OCI-LY3 (cell line): Measurements from ENCODE around the gene CAMTA1.

Experiments
- H2AFZ ChIP-seq: fragments of 200-600, 300-600 bp; shearing (Covaris generic); 2 replicates; pipeline ENCODE4 v1.6.0; 2014; ENCODE audit warnings: antibody characterized with exemption, low read depth, low read length
- H3K27ac ChIP-seq: fragments of 200-600, 300-600 bp; sonication (generic); 2 replicates; pipeline ENCODE4 v1.5.1; 2014; ENCODE audit warnings: mild to moderate bottlenecking, low read length, moderate library complexity, mixed read lengths
- H3K27me3 ChIP-seq: fragments of 200-600, 300-600 bp; sonication (generic); 2 replicates; pipeline ENCODE4 v1.6.1; 2014; ENCODE audit warnings: low read depth, low read length, mixed read lengths
- H3K36me3 ChIP-seq: fragments of 200-600, 300-600 bp; sonication (generic); replicated peaks from 2 replicates; pipeline ENCODE3; 2014; ENCODE audit warnings: low read depth, low read length, mixed read lengths
- H3K4me1 ChIP-seq: fragments of 300-600, 200-600 bp; sonication (generic); 2 replicates; pipeline ENCODE4 v1.6.1; 2014; ENCODE audit warnings: low read length, mixed read lengths
- H3K4me2 ChIP-seq: fragments of 200-600, 300-600 bp; sonication (generic); 2 replicates; pipeline ENCODE4 v1.6.1; 2014; ENCODE audit warnings: low read length, mixed read lengths
- H3K4me3 ChIP-seq: fragments of 300-600, 200-600 bp; sonication (generic); 2 replicates; pipeline ENCODE4 v1.5.1; 2014; ENCODE audit warnings: antibody characterized with exemption, mild to moderate bottlenecking, low read length, moderate library complexity
- H3K79me2 ChIP-seq: fragments of 300-600, 200-600 bp; shearing (Covaris generic); 2 replicates; pipeline ENCODE4 v1.6.1; 2014; ENCODE audit warnings: mild to moderate bottlenecking, low read length, mixed read lengths
- H3K9ac ChIP-seq: fragments of 300-600, 200-600 bp; shearing (Covaris generic); 2 replicates; pipeline ENCODE4 v1.6.0; 2014; ENCODE audit warnings: mild to moderate bottlenecking, low read length, moderate library complexity
- H3K9me3 ChIP-seq: fragments of 200-600, 300-600 bp; shearing (Covaris generic); 2 replicates; pipeline ENCODE4 v1.6.1; 2014; ENCODE audit warnings: low read length, mixed read lengths; ENCODE audit not compliant: insufficient read depth
- H4K20me1 ChIP-seq: fragments of 200-600, 300-600 bp; sonication (generic); 2 replicates; pipeline ENCODE4 v1.6.1; 2016; ENCODE audit warnings: low read length, mixed read lengths; ENCODE audit not compliant: insufficient read depth
- CTCF ChIP-seq: fragments of 200-600, 300-600 bp; sonication (generic); IDR thresholded peaks from 2 replicates; pipeline ENCODE4 v1.5.1; 2014; ENCODE audit warnings: antibody characterized with exemption, low read length, low read depth
- EZH2phosphoT487 ChIP-seq: fragments of 200-600 bp; shearing (Covaris generic); IDR thresholded peaks from 2 replicates; pipeline ENCODE4 v1.6.1; 2018; ENCODE audit warnings: antibody characterized with exemption, mixed run types, low read depth

Gene CAMTA1

GRCh38 chr1:6924891-6925290, 139.6 kb downstream of the CAMTA1 start:
- no peak for TF ChIP-seq CTCF
- H3K27me3 ChIP-seq = no peaks in the 10 kb centered on the region
- no peaks in the 10 kb centered on the region for H3K9me3 ChIP-seq

GRCh38 chr1:6927626-6928025, 142.4 kb downstream of the CAMTA1 start:
- no peaks in the 10 kb centered on the region for H3K27me3 ChIP-seq
- no peaks in the 10 kb centered on the region for H4K20me1 ChIP-seq
- H3K9me3 ChIP-seq = no peaks in the 10 kb centered on the region
- H3K36me3 ChIP-seq = no peaks in the 10 kb centered on the region
- TF ChIP-seq EZH2phosphoT487 = no peak
- no peak for TF ChIP-seq CTCF
- H2AFZ ChIP-seq = no peak overlapping the region
- H3K4me2 ChIP-seq = no peak overlapping the region
- no peak overlapping the region for H3K4me3 ChIP-seq
- no peak overlapping the region for H3K9ac ChIP-seq
- H3K79me2 ChIP-seq = no peaks in the 10 kb centered on the region
- no peak overlapping the region for H3K27ac ChIP-seq
- no peaks in the 10 kb centered on the region for H3K4me1 ChIP-seq

More at GRCh38 chr1:6924891-6925290, 139.6 kb downstream of the CAMTA1 start:
- no peak overlapping the region for H3K27ac ChIP-seq
- no peaks in the 10 kb centered on the region for H4K20me1 ChIP-seq
- no peaks in the 10 kb centered on the region for H3K79me2 ChIP-seq
- no peak overlapping the region for H2AFZ ChIP-seq
- H3K4me1 ChIP-seq = no peaks in the 10 kb centered on the region
- H3K36me3 ChIP-seq = no peaks in the 10 kb centered on the region
- H3K4me2 ChIP-seq = no peak overlapping the region
- no peak overlapping the region for H3K4me3 ChIP-seq
- no peak overlapping the region for H3K9ac ChIP-seq

GRCh38 chr1:6928106-6928885, 143.0 kb downstream of the CAMTA1 start:
- Histone ChIP-seq H3K9me3 (no peaks in the 10 kb centered on the region), H3K27me3 (no peaks in the 10 kb centered on the region), H2AFZ (no peak overlapping the region), H3K27ac (no peak overlapping the region), H3K4me1 (no peaks in the 10 kb centered on the region), H3K4me2 (no peak overlapping the region), H4K20me1 (no peaks in the 10 kb centered on the region), H3K4me3 (no peak overlapping the region), H3K9ac (no peak overlapping the region), H3K36me3 (no peaks in the 10 kb centered on the region), H3K79me2 (no peaks in the 10 kb centered on the region)
- TF ChIP-seq CTCF = no peak
- TF ChIP-seq EZH2phosphoT487 = no peak

- Histone ChIP-seq H3K4me3 (no peak overlapping the region), H3K79me2 (no peaks in the 10 kb centered on the region), H3K4me1 (no peaks in the 10 kb centered on the region)
These were observed 145.6 kb downstream of the CAMTA1 start for GRCh38 chr1:6930732-6931300.

More at GRCh38 chr1:6930732-6931300, 145.6 kb downstream of the CAMTA1 start:
- Histone ChIP-seq H4K20me1 (no peaks in the 10 kb centered on the region), H3K27ac (no peak overlapping the region), H3K27me3 (peaks cover 4% of the 10 kb centered on the region; the same call in 1 of the 2 replicates), H3K36me3 (no peaks in the 10 kb centered on the region), H2AFZ (no peak overlapping the region), H3K9me3 (no peaks in the 10 kb centered on the region), H3K9ac (no peak overlapping the region), H3K4me2 (no peak overlapping the region)
- no peak for TF ChIP-seq EZH2phosphoT487
- TF ChIP-seq CTCF = no peak
